ENCODE results near the gene ABCC8. TPM values are rescaled to one million over a fixed set of nuclear protein-coding genes. Genes with fewer than 3 reads are reported as not detected.

Gene ABCC8
- total RNA-seq, 1 experiment from 2014 or later, result not detected

DNA sequence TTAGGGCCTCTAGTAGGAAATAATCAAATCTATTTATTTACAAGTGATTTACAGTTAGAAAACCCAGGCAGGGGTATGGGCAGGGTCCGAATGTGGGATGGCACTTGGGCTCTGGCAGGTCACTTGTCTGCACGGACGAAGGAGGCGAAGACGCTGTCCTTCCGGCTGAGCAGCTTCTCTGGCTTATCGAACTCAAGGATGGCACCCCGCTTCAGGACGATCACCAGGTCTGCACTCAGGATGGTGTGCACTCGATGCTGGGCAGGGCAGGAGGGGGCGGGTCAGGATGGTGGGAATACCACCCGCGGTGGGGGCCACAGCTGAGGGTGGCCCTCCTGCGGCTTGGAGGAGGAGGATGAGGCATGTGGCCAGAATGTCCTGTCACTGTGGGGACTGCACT is 83.8 kb downstream of the ABCC8 start:
- H3F3A ChIP-seq (ENCODE audit: insufficient read depth, low read depth), result 0 out of 2 replicates have a peak, but pooled peaks cover 5% of the 10 kb centered on the region
- H3K4me1 ChIP-seq (replicated peaks; ENCODE audit: insufficient read depth), result no peaks in the 10 kb centered on the region
- H3K36me3 ChIP-seq (ENCODE audit: low read depth), result no peaks in the 10 kb centered on the region
- CTCF ChIA-PET, result no interaction called here
- BruUV-seq (replicated peaks), result no TSS peak
- H2AFZ ChIP-seq, result no peak overlapping the region
- no peaks in the 10 kb centered on the region; the same call in 1 of the 2 replicates for H4K20me1 ChIP-seq (ENCODE audit: insufficient read depth)
- no peak for TF ChIP-seq EZH2 (IDR thresholded peaks at IDR 0.05; ENCODE audit: low read depth)
- H3K9me3 ChIP-seq (ENCODE audit: insufficient read depth, low read depth), result no peaks in the 10 kb centered on the region
- H3K27me3 ChIP-seq (ENCODE audit: insufficient read depth, low read depth), result peaks cover 21% of the 10 kb centered on the region
- H3K79me2 ChIP-seq (ENCODE audit: low read depth), result no peaks in the 10 kb centered on the region
- H3K4me3 ChIP-seq, result no peak overlapping the region
- POLR2A ChIA-PET (ENCODE audit: unreplicated experiment), result no interaction called here
- DNase-seq, result no peak
- no peaks in the 10 kb centered on the region for H3K9me2 ChIP-seq (ENCODE audit: insufficient read depth)
- H3K4me2 ChIP-seq, result no peak overlapping the region
- intact Hi-C loops (cut with micrococcal nuclease; ENCODE audit: unreplicated experiment), result no loop called here
- no peak overlapping the region for H3K27ac ChIP-seq

DNA sequence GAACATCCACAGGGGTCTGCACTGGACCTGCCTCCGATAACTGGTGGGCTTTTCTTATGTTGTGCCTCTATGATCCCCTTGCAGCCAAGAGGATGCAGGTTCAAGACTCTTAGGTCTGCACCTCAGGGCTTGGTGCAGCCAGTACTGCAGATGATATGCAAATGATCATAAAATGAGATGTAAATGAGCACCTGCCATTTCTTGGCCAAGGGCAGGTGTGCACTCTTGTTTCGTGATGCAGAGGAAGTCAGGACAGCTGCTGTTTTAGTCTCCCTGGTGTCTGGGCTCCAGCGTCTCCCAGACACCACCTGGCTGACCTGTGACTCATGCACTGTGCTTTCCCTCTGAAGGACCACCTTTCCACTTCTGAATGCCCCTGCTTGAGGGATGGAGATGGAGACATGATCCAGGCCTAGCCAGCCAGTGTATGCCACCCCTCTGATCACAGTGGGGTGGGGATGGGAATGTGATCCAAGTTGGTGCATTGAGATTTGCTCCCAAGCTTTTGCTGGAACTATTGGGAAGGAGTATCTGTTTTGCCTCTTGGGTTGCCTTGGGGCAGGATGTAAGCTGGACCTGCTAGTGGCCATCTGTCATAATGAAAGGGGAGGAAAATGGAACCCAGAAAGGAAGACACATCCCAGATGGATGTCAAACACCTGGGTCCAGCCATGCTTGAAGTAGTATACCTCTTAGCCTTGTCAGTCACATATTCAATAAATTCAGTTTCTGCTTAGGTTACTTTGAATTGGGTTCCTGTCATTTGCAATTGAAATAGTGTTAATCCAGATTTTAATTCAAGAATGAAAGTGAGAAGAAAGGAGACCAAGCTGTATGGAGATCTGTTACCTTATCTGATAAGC is 84.9 kb downstream of the ABCC8 start:
- no peak for DNase-seq
- no peaks in the 10 kb centered on the region for H3K79me2 ChIP-seq (ENCODE audit: low read depth)
- ChIA-PET POLR2A (ENCODE audit: unreplicated experiment) (no interaction called here), CTCF (no interaction called here)
- no peaks in the 10 kb centered on the region for H3K9me2 ChIP-seq (ENCODE audit: insufficient read depth)
- no peak overlapping the region for H3K4me2 ChIP-seq
- BruUV-seq (replicated peaks), result no TSS peak
- no peaks in the 10 kb centered on the region for H3K4me1 ChIP-seq (replicated peaks; ENCODE audit: insufficient read depth)
- no peaks in the 10 kb centered on the region for H3K9me3 ChIP-seq (ENCODE audit: insufficient read depth, low read depth)
- no peak overlapping the region for H3K27ac ChIP-seq
- peaks cover 20% of the 10 kb centered on the region for H3K27me3 ChIP-seq (ENCODE audit: insufficient read depth, low read depth)
- H4K20me1 ChIP-seq (ENCODE audit: insufficient read depth), result no peaks in the 10 kb centered on the region; the same call in 1 of the 2 replicates
- H2AFZ ChIP-seq, result no peak overlapping the region
- H3K36me3 ChIP-seq (ENCODE audit: low read depth), result no peaks in the 10 kb centered on the region
- TF ChIP-seq, protein P1, sequence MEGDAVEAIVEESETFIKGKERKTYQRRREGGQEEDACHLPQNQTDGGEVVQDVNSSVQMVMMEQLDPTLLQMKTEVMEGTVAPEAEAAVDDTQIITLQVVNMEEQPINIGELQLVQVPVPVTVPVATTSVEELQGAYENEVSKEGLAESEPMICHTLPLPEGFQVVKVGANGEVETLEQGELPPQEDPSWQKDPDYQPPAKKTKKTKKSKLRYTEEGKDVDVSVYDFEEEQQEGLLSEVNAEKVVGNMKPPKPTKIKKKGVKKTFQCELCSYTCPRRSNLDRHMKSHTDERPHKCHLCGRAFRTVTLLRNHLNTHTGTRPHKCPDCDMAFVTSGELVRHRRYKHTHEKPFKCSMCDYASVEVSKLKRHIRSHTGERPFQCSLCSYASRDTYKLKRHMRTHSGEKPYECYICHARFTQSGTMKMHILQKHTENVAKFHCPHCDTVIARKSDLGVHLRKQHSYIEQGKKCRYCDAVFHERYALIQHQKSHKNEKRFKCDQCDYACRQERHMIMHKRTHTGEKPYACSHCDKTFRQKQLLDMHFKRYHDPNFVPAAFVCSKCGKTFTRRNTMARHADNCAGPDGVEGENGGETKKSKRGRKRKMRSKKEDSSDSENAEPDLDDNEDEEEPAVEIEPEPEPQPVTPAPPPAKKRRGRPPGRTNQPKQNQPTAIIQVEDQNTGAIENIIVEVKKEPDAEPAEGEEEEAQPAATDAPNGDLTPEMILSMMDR (conservative IDR thresholded peaks at IDR 0.05), result no peak
- no peak for TF ChIP-seq EZH2 (IDR thresholded peaks at IDR 0.05; ENCODE audit: low read depth)
- H3K4me3 ChIP-seq, result no peak overlapping the region
- H3F3A ChIP-seq (ENCODE audit: insufficient read depth, low read depth), result 0 out of 2 replicates have a peak, but pooled peaks cover 5% of the 10 kb centered on the region
- intact Hi-C loops (cut with micrococcal nuclease; ENCODE audit: unreplicated experiment), result no loop called here

DNA sequence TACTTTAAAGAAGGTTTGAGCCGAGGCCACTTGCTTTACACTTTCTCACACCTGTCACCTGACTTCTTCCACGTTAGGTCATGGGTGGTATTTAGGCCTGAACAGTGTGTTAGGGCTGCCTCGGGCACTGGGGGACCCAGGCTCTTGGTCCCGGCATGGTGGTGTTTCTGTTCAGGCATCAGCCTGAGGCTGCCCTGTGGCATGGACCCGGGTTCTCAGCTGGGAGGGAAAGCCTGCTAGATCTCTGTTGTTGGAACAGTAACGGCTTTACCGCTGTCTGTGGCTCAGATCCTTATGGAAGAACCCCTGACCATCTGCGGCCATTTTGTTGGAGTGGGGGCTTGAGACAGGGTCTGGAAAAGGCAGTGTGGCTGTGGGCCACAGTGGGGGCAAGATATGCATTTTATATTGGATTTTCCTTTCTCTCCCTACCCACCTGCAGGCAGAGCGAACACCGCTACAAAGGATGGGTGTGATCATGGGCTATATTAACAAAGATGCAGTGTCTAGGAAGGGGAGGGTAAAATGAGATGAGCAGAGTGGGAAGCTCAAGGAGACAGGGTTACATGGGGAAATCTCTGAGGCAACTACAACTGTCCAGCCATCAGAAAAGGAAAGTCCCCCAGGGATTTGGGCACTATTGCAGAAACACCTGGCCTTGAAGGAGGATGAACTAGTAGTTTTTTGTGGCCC is 86.5 kb downstream of the ABCC8 start:
- BruUV-seq (replicated peaks), result no TSS peak
- DNase-seq, result no peak
- POLR2A ChIA-PET (ENCODE audit: unreplicated experiment), result no interaction called here
- Histone ChIP-seq H3K36me3 (ENCODE audit: low read depth) (no peaks in the 10 kb centered on the region), H3F3A (ENCODE audit: insufficient read depth, low read depth) (0 out of 2 replicates have a peak, but pooled peaks cover 5% of the 10 kb centered on the region), H2AFZ (no peak overlapping the region), H3K4me1 (replicated peaks; ENCODE audit: insufficient read depth) (no peaks in the 10 kb centered on the region), H3K79me2 (ENCODE audit: low read depth) (no peaks in the 10 kb centered on the region), H3K9me2 (ENCODE audit: insufficient read depth) (no peaks in the 10 kb centered on the region), H3K4me2 (peak overlapping the region; percentile 81), H3K27me3 (ENCODE audit: insufficient read depth, low read depth) (peaks cover 16% of the 10 kb centered on the region), H3K9me3 (ENCODE audit: insufficient read depth, low read depth) (no peaks in the 10 kb centered on the region), H3K4me3 (peak overlapping the region; percentile 82; the same call in 1 of the 2 replicates), H4K20me1 (ENCODE audit: insufficient read depth) (no peaks in the 10 kb centered on the region; the same call in 1 of the 2 replicates), H3K27ac (no peak overlapping the region)
- no peak for TF ChIP-seq EZH2 (IDR thresholded peaks at IDR 0.05; ENCODE audit: low read depth)
- CTCF ChIA-PET, result interaction anchor here (0.7 kb wide), 1 partner anchor 104 kb away, joined by 6 read pairs; no protein-coding TSS in a partner anchor
- intact Hi-C loops (cut with micrococcal nuclease; ENCODE audit: unreplicated experiment), result loop anchor here (1.0 to 5.0 kb wide), 2 partner anchors 89 to 587 kb away; no protein-coding TSS in a partner anchor
